Prostate gland (tissue), 2 donors: ENCODE data around the gene PRR5L.

Source experiments
- CTCF ChIP-seq, 4 experiments: fragments of 200-600 bp in 2 of 4; fragments of 450-650 bp in 2 of 4; sonication (generic) in 2 of 4; IDR thresholded peaks; 1 replicate in 3 of 4; 2 replicates in 1 of 4; pipeline ENCODE4 v1.5.1; 2016 to 2019; ENCODE audit warnings: antibody characterized with exemption in 4 of 4, mild to moderate bottlenecking in 2 of 4, moderate library complexity in 2 of 4
- POLR2A ChIP-seq: fragments of 450-650 bp; IDR thresholded peaks from one replicate; pipeline ENCODE4 v1.6.1; 2016; ENCODE audit warnings: antibody characterized with exemption, mild to moderate bottlenecking

GRCh38 chr11:36475192-36475591, 179.1 kb downstream of the PRR5L start:
- no peak for TF ChIP-seq CTCF (IDR thresholded peaks at IDR 0.05)
- no peak for TF ChIP-seq POLR2A
